ENCODE measurements around the gene AGPAT4. TPM values are rescaled to one million over a fixed set of nuclear protein-coding genes. Genes with fewer than 3 reads are reported as not detected.

AGPAT4 gene
- total and polyA plus RNA-seq, 4 donors = 3.7 to 32.8 (median 9.7) TPM

DNA sequence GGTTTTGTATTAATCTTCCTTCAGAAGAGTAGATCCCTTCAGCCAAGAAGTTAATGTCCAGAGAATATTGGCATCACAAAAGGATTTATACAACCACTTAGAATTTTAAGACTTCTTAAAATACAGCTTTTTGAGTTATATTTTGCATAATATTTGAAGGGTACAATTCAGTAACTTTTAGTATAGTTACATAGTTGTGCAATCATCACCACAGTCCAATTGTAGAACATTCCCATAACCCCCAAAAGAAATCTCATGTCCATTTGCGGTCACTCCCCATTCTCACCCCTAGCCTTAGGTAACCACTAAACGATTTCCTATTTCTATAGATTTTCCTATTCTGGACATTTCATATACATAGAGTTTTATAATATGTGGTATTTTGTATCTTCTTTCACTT, 155.9 kb downstream of the AGPAT4 start:
- WGBS, 2 donors = 92% methylated on average over 2 of the region's 2 CpGs
- no peak overlapping the region for H3K4me3 ChIP-seq
- no peak overlapping the region for H3K27ac ChIP-seq (ENCODE audit: low read depth in 1 of 2, low read length in 1 of 2)
- no peaks in the 10 kb centered on the region for H3K27me3 ChIP-seq (ENCODE audit: control insufficient read depth in 3 of 3, insufficient read depth in 3 of 3, low read length in 2 of 3)
- no peak overlapping the region for H3K9ac ChIP-seq (ENCODE audit: insufficient read depth in 1 of 2, low read length in 2 of 2)
- ATAC-seq (ENCODE audit: insufficient read depth, low FRiP score) (no peak), DNase-seq (no peak)
- peaks cover 0 to 11% (median under 1%) of the 10 kb centered on the region in 4 donors for H3K9me3 ChIP-seq (ENCODE audit: control insufficient read depth in 4 of 4, insufficient read depth in 3 of 4, low read length in 3 of 4)
- peaks cover 13 to 31% (median 26%) of the 10 kb centered on the region in 4 donors for H3K36me3 ChIP-seq (ENCODE audit: control insufficient read depth in 4 of 4, insufficient read depth in 4 of 4, low read length in 4 of 4)
- no peaks in the 10 kb centered on the region for H3K4me1 ChIP-seq (ENCODE audit: control insufficient read depth in 5 of 5, insufficient read depth in 5 of 5, low read length in 5 of 5)
- TF ChIP-seq, protein P1, sequence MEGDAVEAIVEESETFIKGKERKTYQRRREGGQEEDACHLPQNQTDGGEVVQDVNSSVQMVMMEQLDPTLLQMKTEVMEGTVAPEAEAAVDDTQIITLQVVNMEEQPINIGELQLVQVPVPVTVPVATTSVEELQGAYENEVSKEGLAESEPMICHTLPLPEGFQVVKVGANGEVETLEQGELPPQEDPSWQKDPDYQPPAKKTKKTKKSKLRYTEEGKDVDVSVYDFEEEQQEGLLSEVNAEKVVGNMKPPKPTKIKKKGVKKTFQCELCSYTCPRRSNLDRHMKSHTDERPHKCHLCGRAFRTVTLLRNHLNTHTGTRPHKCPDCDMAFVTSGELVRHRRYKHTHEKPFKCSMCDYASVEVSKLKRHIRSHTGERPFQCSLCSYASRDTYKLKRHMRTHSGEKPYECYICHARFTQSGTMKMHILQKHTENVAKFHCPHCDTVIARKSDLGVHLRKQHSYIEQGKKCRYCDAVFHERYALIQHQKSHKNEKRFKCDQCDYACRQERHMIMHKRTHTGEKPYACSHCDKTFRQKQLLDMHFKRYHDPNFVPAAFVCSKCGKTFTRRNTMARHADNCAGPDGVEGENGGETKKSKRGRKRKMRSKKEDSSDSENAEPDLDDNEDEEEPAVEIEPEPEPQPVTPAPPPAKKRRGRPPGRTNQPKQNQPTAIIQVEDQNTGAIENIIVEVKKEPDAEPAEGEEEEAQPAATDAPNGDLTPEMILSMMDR (IDR thresholded peaks at IDR 0.05; ENCODE audit: control extremely low read depth, extremely low read depth) = no peak

DNA sequence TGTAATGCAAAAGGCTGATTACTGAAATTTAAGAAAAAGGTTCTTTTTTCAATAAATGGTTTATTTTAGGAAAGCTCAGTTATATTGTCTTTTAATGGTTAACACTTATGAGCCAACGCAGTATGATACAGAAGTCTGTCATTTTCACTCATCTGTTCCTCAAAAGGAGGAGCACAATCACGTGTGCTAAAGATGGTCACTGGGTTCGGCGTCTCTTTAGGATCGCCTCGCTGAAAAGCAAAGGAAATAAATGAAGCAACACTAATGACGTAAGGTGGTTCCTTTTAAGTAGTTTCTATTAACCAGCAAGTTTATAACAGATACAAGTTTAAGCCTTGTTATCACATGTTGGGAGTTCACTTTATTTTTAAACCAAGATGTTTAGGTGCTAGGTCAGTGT, 156.6 kb downstream of the AGPAT4 start:
- H3K9me3 ChIP-seq (ENCODE audit: control insufficient read depth in 4 of 4, insufficient read depth in 3 of 4, low read length in 3 of 4) = peaks cover 0 to 10% (median 0%) of the 10 kb centered on the region in 4 donors
- H3K27me3 ChIP-seq (ENCODE audit: control insufficient read depth in 3 of 3, insufficient read depth in 3 of 3, low read length in 2 of 3) = no peaks in the 10 kb centered on the region
- DNase-seq (peak in 1 of 3 donors; percentile 22), ATAC-seq (ENCODE audit: insufficient read depth, low FRiP score) (no peak)
- WGBS, 2 donors = 42 to 70% methylated on average over 7 of the region's 7 CpGs
- H3K9ac ChIP-seq (ENCODE audit: insufficient read depth in 1 of 2, low read length in 2 of 2) = no peak overlapping the region
- peaks cover 16 to 31% (median 27%) of the 10 kb centered on the region in 4 donors for H3K36me3 ChIP-seq (ENCODE audit: control insufficient read depth in 4 of 4, insufficient read depth in 4 of 4, low read length in 4 of 4)
- H3K4me1 ChIP-seq (ENCODE audit: control insufficient read depth in 5 of 5, insufficient read depth in 5 of 5, low read length in 5 of 5) = no peaks in the 10 kb centered on the region
- H3K27ac ChIP-seq (ENCODE audit: low read depth in 1 of 2, low read length in 1 of 2) = no peak overlapping the region
- TF ChIP-seq, protein P1 (IDR thresholded peaks at IDR 0.05; ENCODE audit: control extremely low read depth, extremely low read depth) = no peak
- H3K4me3 ChIP-seq = no peak overlapping the region

DNA sequence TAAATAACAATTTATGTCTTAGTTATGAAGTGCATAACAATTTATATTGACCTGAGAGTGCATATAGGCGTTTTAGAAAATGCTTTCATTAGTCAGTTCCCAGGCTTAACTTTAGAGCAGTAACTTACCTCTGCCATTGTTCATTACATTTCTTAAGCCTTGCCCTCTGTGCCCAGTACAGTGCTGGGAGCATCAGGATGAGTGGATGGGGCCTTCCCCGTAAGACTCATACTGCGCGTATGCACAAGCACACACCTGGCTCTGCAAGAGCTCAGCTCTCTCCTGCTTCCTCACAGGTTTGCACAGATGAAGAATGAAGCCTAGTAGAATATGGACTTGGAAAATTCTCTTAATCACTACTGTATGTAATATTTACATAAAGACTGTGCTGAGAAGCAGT, 157.3 kb downstream of the AGPAT4 start:
- Histone ChIP-seq H3K9ac (ENCODE audit: insufficient read depth in 1 of 2, low read length in 2 of 2) (no peak overlapping the region), H3K27me3 (ENCODE audit: control insufficient read depth in 3 of 3, insufficient read depth in 3 of 3, low read length in 2 of 3) (no peaks in the 10 kb centered on the region), H3K4me3 (no peak overlapping the region), H3K36me3 (ENCODE audit: control insufficient read depth in 4 of 4, insufficient read depth in 4 of 4, low read length in 4 of 4) (peaks cover 20 to 32% (median 30%) of the 10 kb centered on the region in 4 donors), H3K4me1 (ENCODE audit: control insufficient read depth in 5 of 5, insufficient read depth in 5 of 5, low read length in 5 of 5) (no peaks in the 10 kb centered on the region), H3K9me3 (ENCODE audit: control insufficient read depth in 4 of 4, insufficient read depth in 3 of 4, low read length in 3 of 4) (peaks cover 0 to 10% (median 0%) of the 10 kb centered on the region in 4 donors), H3K27ac (ENCODE audit: low read depth in 1 of 2, low read length in 1 of 2) (no peak overlapping the region)
- WGBS, 2 donors = 97 to 98% methylated on average over 4 of the region's 4 CpGs
- no peak for ATAC-seq (ENCODE audit: insufficient read depth, low FRiP score)
- no peak for DNase-seq
- TF ChIP-seq, protein P1 (IDR thresholded peaks at IDR 0.05; ENCODE audit: control extremely low read depth, extremely low read depth) = no peak

DNA sequence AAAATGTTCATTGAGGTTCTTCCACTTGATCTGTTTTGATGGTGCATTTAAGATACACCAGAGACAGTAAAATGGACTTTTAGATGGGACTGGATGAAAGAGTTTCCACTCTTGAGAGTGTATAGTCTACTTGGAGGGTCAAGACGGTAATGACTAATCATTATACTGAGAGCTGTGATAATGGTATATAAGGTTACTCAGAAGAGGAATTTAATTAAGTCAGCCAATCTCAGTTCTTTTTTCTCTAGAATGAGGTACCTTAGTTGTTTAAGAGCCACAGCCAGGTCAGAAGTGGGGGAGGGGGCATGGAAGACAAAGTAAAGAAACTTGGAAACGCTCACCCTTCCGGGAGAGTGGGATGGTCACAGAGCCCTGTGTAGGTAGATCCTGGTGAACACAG, 158.4 kb downstream of the AGPAT4 start:
- no peak overlapping the region for H3K4me3 ChIP-seq
- H3K9me3 ChIP-seq (ENCODE audit: control insufficient read depth in 4 of 4, insufficient read depth in 3 of 4, low read length in 3 of 4) = peaks cover 0 to 7% (median 0%) of the 10 kb centered on the region in 4 donors
- TF ChIP-seq, protein P1 (IDR thresholded peaks at IDR 0.05; ENCODE audit: control extremely low read depth, extremely low read depth) = no peak
- DNase-seq (no peak), ATAC-seq (ENCODE audit: insufficient read depth, low FRiP score) (no peak)
- H3K27me3 ChIP-seq (ENCODE audit: control insufficient read depth in 3 of 3, insufficient read depth in 3 of 3, low read length in 2 of 3) = no peaks in the 10 kb centered on the region
- H3K4me1 ChIP-seq (ENCODE audit: control insufficient read depth in 5 of 5, insufficient read depth in 5 of 5, low read length in 5 of 5) = no peaks in the 10 kb centered on the region
- 90 to 95% methylated on average over 3 of the region's 3 CpGs for WGBS, 2 donors
- H3K27ac ChIP-seq (ENCODE audit: low read depth in 1 of 2, low read length in 1 of 2) = no peak overlapping the region
- H3K36me3 ChIP-seq (ENCODE audit: control insufficient read depth in 4 of 4, insufficient read depth in 4 of 4, low read length in 4 of 4) = peaks cover 26 to 40% (median 35%) of the 10 kb centered on the region in 4 donors
- H3K9ac ChIP-seq (ENCODE audit: insufficient read depth in 1 of 2, low read length in 2 of 2) = no peak overlapping the region

All from lung (tissue), 12 donors.